Measurements from ENCODE around the gene CXCL14. TPM values are rescaled to one million over a fixed set of nuclear protein-coding genes. Genes with fewer than 3 reads are reported as not detected.

CXCL14 gene
- total RNA-seq, 2 experiments from 2014 or later = not detected

GRCh38 chr5:135569755-135570452 is 8.9 kb downstream of the CXCL14 start:
- H3K4me1 Mint-ChIP-seq = peaks cover 6% of the 10 kb centered on the region
- no peaks in the 10 kb centered on the region for H3K36me3 Mint-ChIP-seq
- no peaks in the 10 kb centered on the region for H3K9me3 Mint-ChIP-seq
- H3K4me3 Mint-ChIP-seq = no peak overlapping the region
- POLR2A ChIA-PET = no interaction called here
- H3K27me3 Mint-ChIP-seq = peaks cover 5% of the 10 kb centered on the region
- no peak overlapping the region for H3K27ac Mint-ChIP-seq
- DNase-seq (no peak), ATAC-seq (ENCODE audit: low read depth) (no peak)

GRCh38 chr5:135568923-135569360 is 9.8 kb downstream of the CXCL14 start:
- H3K4me1 Mint-ChIP-seq = peaks cover 6% of the 10 kb centered on the region
- H3K36me3 Mint-ChIP-seq = no peaks in the 10 kb centered on the region
- ATAC-seq (ENCODE audit: low read depth) = no peak
- peaks cover 8% of the 10 kb centered on the region for H3K27me3 Mint-ChIP-seq
- POLR2A ChIA-PET = no interaction called here
- no peak overlapping the region for H3K4me3 Mint-ChIP-seq
- no peak for DNase-seq
- H3K9me3 Mint-ChIP-seq = no peaks in the 10 kb centered on the region
- no peak overlapping the region for H3K27ac Mint-ChIP-seq

GRCh38 chr5:135568246-135568645 is 10.5 kb downstream of the CXCL14 start:
- DNase-seq = no peak
- H3K27me3 Mint-ChIP-seq = peaks cover 8% of the 10 kb centered on the region
- no peak overlapping the region for H3K4me3 Mint-ChIP-seq
- no peaks in the 10 kb centered on the region for H3K36me3 Mint-ChIP-seq
- POLR2A ChIA-PET = no interaction called here
- H3K27ac Mint-ChIP-seq = no peak overlapping the region
- no peaks in the 10 kb centered on the region for H3K9me3 Mint-ChIP-seq
- H3K4me1 Mint-ChIP-seq = peaks cover 6% of the 10 kb centered on the region
- no peak for ATAC-seq (ENCODE audit: low read depth)

- Mint-ChIP-seq H3K27ac (no peak overlapping the region), H3K36me3 (no peaks in the 10 kb centered on the region), H3K9me3 (no peaks in the 10 kb centered on the region), H3K4me1 (peaks cover 6% of the 10 kb centered on the region), H3K27me3 (peaks cover 8% of the 10 kb centered on the region), H3K4me3 (no peak overlapping the region)
- no peak for DNase-seq
- POLR2A ChIA-PET = no interaction called here
- ATAC-seq (ENCODE audit: low read depth) = no peak
Observed at GRCh38 chr5:135567661-135568060, 11.1 kb downstream of the CXCL14 start.

GRCh38 chr5:135566422-135567400 is 12.1 kb downstream of the CXCL14 start:
- Mint-ChIP-seq H3K36me3 (no peaks in the 10 kb centered on the region), H3K4me3 (no peak overlapping the region), H3K9me3 (no peaks in the 10 kb centered on the region), H3K4me1 (peaks cover 6% of the 10 kb centered on the region), H3K27me3 (peaks cover 6% of the 10 kb centered on the region), H3K27ac (no peak overlapping the region)
- POLR2A ChIA-PET = no interaction called here
- DNase-seq (no peak), ATAC-seq (ENCODE audit: low read depth) (no peak)

GRCh38 chr5:135565725-135566421 is 12.9 kb downstream of the CXCL14 start:
- H3K9me3 Mint-ChIP-seq = no peaks in the 10 kb centered on the region
- no peak overlapping the region for H3K27ac Mint-ChIP-seq
- no peaks in the 10 kb centered on the region for H3K36me3 Mint-ChIP-seq
- ATAC-seq (ENCODE audit: low read depth) (peak; percentile 68), DNase-seq (peak; percentile 75)
- H3K4me3 Mint-ChIP-seq = no peak overlapping the region
- peaks cover 6% of the 10 kb centered on the region for H3K27me3 Mint-ChIP-seq
- peaks cover 7% of the 10 kb centered on the region for H3K4me1 Mint-ChIP-seq
- POLR2A ChIA-PET = no interaction called here

- no peak for DNase-seq
- no peaks in the 10 kb centered on the region for H3K9me3 Mint-ChIP-seq
- no peak overlapping the region for H3K4me3 Mint-ChIP-seq
- H3K27ac Mint-ChIP-seq = no peak overlapping the region
- peaks cover 10% of the 10 kb centered on the region for H3K4me1 Mint-ChIP-seq
- no peak for ATAC-seq (ENCODE audit: low read depth)
- POLR2A ChIA-PET = no interaction called here
- peaks cover 9% of the 10 kb centered on the region for H3K27me3 Mint-ChIP-seq
- H3K36me3 Mint-ChIP-seq = no peaks in the 10 kb centered on the region
Observed at GRCh38 chr5:135565266-135565665, 13.5 kb downstream of the CXCL14 start.

- Mint-ChIP-seq H3K4me3 (no peak overlapping the region), H3K27ac (no peak overlapping the region), H3K27me3 (peaks cover 12% of the 10 kb centered on the region), H3K4me1 (peaks cover 10% of the 10 kb centered on the region), H3K36me3 (no peaks in the 10 kb centered on the region), H3K9me3 (no peaks in the 10 kb centered on the region)
- no peak for DNase-seq
- no peak for ATAC-seq (ENCODE audit: low read depth)
- POLR2A ChIA-PET = no interaction called here
Observed at GRCh38 chr5:135564331-135564730, 14.5 kb downstream of the CXCL14 start.

- Mint-ChIP-seq H3K36me3 (no peaks in the 10 kb centered on the region), H3K27me3 (peaks cover 18% of the 10 kb centered on the region), H3K27ac (no peak overlapping the region), H3K4me1 (peaks cover 6% of the 10 kb centered on the region), H3K9me3 (no peaks in the 10 kb centered on the region), H3K4me3 (no peak overlapping the region)
- ATAC-seq (ENCODE audit: low read depth) (no peak), DNase-seq (no peak)
- POLR2A ChIA-PET = interaction anchor here (0.5 kb wide), 1 partner anchor 612 kb away, joined by 3 read pairs; no protein-coding TSS in a partner anchor
Observed at GRCh38 chr5:135561266-135561665, 17.5 kb downstream of the CXCL14 start.

GRCh38 chr5:135560858-135561257 is 17.9 kb downstream of the CXCL14 start:
- no peak overlapping the region for H3K27ac Mint-ChIP-seq
- H3K4me1 Mint-ChIP-seq = peaks cover 4% of the 10 kb centered on the region
- ATAC-seq (ENCODE audit: low read depth) = peak; percentile 84
- peak; percentile 72 for DNase-seq
- peaks cover 20% of the 10 kb centered on the region for H3K27me3 Mint-ChIP-seq
- POLR2A ChIA-PET = interaction anchor here (0.5 kb wide), 1 partner anchor 613 kb away, joined by 3 read pairs; no protein-coding TSS in a partner anchor
- no peaks in the 10 kb centered on the region for H3K36me3 Mint-ChIP-seq
- no peak overlapping the region for H3K4me3 Mint-ChIP-seq
- no peaks in the 10 kb centered on the region for H3K9me3 Mint-ChIP-seq

- H3K36me3 Mint-ChIP-seq = no peaks in the 10 kb centered on the region
- no peak for DNase-seq
- H3K27ac Mint-ChIP-seq = no peak overlapping the region
- ATAC-seq (ENCODE audit: low read depth) = no peak
- H3K4me1 Mint-ChIP-seq = peaks cover 4% of the 10 kb centered on the region
- H3K4me3 Mint-ChIP-seq = no peak overlapping the region
- POLR2A ChIA-PET = no interaction called here
- H3K27me3 Mint-ChIP-seq = peaks cover 23% of the 10 kb centered on the region
- no peaks in the 10 kb centered on the region for H3K9me3 Mint-ChIP-seq
Observed at GRCh38 chr5:135559354-135559753, 19.4 kb downstream of the CXCL14 start.

GRCh38 chr5:135557076-135557838 is 21.5 kb downstream of the CXCL14 start:
- Mint-ChIP-seq H3K9me3 (no peaks in the 10 kb centered on the region), H3K4me1 (peaks cover 4% of the 10 kb centered on the region), H3K27me3 (peaks cover 25% of the 10 kb centered on the region), H3K36me3 (no peaks in the 10 kb centered on the region), H3K4me3 (no peak overlapping the region), H3K27ac (no peak overlapping the region)
- POLR2A ChIA-PET = no interaction called here
- DNase-seq = no peak
- ATAC-seq (ENCODE audit: low read depth) = no peak

GRCh38 chr5:135556620-135557019 is 22.2 kb downstream of the CXCL14 start:
- POLR2A ChIA-PET = no interaction called here
- peaks cover 4% of the 10 kb centered on the region for H3K4me1 Mint-ChIP-seq
- H3K27me3 Mint-ChIP-seq = peaks cover 29% of the 10 kb centered on the region
- no peak overlapping the region for H3K27ac Mint-ChIP-seq
- H3K4me3 Mint-ChIP-seq = no peak overlapping the region
- no peak for ATAC-seq (ENCODE audit: low read depth)
- H3K9me3 Mint-ChIP-seq = no peaks in the 10 kb centered on the region
- no peak for DNase-seq
- no peaks in the 10 kb centered on the region for H3K36me3 Mint-ChIP-seq

All from activated naive CD8-positive, alpha-beta T cell treated with anti-CD3 and anti-CD28 coated beads, Interleukin-2, amount 10 ng/mL, durations not matched to agents 7 days and 5 days (primary cell).